ENCODE measurements around the gene PLA1A.

- no peak for TF ChIP-seq POLR2AphosphoS5 (IDR thresholded peaks at IDR 0.05; ENCODE audit: insufficient read depth in 1 of 2, low read depth in 1 of 2)
- no peak for TF ChIP-seq CTCF (IDR thresholded peaks at IDR 0.05)
- TF ChIP-seq POLR2A (IDR thresholded peaks at IDR 0.05), result no peak
Observed at GRCh38 chr3:119664370-119664769, 66.7 kb downstream of the PLA1A start.
